Activated CD4-positive, CD25-positive, alpha-beta regulatory T cell (primary cell): ENCODE data around the gene SORCS1.

Source experiments
- DNase-seq, 4 experiments: peaks; one replicate each; lab custom pipeline; 2025; lab: John Stamatoyannopoulos, UW

SORCS1 gene

DNA sequence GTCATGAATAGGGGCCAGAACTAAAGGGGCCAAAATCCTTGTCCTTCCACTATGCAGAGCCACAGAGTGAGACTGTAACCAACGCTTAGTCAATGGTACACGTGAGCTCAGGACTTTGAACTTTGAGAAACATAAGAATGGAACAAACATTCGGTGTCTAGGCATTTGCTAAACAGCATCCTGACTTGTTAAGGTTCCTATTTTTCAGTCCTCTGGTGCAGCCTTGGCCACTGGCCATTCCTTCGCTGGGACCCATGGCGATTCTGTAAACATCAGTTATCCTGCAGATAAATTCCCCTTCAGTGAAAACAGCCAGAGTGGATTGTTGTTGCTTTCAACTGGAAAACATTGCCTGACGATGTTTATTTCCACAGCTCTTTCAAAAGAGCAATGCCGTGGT, 266.8 kb downstream of the SORCS1 start:
- no peak for DNase-seq

DNA sequence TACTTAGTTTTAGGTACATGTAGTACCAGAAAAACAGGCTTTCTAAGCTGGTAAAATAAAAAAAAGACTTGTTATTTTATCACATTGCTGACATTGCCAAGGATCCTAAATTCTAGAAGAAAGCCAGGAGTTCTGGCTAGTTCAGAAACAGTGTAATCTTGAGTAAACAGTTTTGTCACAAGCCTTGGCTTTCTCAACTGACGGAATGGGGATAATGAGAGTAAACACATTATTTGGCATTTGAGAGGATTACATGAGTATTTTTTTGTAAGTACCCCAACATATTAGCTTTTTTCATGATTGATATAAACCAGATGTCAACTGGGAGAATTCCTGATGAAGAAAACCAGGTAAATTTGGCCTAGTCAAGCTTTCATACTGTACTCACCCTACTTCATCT, 269.8 kb downstream of the SORCS1 start:
- no peak for DNase-seq

DNA sequence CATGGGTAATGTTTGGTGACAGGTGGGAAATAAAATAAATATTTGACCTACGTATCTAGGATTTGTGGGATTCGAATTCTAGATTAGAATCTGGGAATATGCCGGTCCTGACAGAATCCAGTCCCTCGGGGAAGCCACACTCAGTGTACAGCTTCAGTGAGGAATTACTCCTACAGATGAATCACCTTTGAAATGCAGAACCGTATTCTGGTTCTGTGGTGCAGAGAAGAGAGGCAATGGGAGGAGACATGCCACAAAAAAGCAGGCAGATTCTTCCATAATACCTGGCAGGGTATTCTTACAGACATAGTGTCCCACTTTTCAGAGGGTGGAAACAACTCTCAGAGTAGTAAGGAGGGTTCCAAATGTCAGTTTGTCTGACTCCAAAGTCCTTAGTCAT, 286.9 kb downstream of the SORCS1 start:
- no peak for DNase-seq

DNA sequence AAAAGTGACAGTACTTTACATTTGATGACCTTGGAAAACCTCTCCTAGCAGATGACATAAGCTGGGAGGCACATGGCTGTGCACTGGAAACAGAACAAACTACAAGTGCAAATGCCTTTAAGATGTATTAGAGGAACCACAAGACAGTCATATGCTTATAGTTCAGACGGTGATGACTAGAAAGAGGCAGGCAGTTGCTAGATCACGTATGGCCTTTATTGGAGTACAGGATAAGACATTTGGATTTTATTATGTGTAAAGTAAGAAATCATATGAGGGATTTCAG, 290.0 kb downstream of the SORCS1 start:
- no peak for DNase-seq

DNA sequence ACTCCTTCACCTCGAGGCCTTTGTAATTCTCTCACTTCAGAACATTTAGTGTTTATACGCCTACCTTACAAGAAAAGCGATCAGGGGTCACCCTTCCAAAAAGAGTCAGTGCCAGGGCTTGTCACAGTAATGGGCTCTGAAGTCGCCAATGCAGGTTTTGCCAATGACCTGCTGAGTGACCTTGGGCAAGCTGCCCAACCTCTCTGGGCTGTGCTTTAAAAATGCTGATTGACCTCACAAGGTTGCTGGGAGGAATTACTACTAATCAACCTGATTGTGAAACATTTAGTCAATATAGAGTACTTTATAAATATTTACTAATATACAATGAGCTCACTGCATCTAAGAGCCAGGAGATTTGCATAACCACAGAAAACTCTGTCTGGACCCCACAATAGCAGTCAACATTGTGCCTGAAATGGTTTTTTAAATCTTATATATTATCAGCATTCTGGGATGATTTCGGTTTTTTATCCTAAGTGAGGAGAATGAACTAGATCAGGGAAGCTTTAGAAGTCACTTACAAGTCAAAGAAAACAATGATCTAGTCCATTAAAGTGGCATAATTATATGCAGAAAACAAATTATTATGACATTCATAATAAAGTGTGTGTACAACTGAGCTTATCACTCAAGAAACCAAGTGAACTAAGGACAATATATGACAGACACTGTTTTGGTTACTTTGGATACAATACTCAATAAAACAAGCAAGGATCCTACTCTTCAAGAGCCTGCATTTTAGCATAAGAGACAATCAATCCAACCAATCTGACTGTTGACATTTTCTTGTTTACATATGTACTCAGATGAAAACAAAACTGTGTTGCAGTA, 290.5 kb downstream of the SORCS1 start:
- DNase-seq, result no peak

DNA sequence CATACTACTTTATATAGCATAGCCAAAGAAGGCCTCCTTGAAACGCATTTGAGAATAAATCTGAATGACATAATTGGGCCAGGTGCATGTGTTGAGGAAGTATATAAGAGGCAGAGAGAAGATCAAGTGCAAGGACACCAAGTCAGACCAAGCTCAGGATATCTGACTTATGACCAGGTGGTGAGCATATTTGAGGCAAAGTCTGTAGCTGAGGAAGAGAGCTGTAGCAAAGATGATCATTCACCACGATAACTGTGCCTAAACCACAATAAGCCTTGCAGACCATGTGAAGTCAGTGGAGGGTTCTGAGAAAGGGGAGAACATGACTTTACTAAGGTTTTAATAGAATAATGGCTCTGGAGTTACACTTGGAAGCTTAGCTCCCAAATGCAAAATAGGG, 292.3 kb downstream of the SORCS1 start:
- no peak for DNase-seq

DNA sequence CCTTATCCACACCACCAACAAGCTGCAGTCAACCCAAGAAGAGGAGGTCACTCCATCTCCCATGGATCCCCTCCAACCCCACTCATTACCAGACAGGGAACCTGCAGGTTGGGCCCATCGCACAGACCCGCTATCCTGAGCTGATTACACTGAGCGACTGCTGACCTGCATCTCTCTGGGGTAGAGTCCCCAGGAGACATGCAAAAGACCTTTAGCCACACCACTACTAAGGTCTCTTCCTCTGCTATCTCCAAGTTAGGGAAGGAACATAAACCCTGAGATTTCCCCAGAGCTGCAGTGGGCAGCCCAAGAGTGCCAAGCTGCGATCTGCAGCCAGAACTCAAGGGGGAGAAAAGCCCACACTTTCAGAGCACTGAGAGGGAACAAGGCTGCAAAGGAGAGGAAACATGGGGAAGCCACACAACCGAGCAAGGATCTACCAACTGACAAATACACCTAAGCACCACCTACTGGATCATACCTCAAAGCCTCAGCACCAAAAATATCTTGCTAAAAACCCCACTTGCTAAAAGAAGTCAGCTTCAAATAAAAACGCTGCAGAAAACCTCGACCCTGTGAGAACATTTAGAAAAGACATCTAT, 298.2 kb downstream of the SORCS1 start:
- no peak for DNase-seq

DNA sequence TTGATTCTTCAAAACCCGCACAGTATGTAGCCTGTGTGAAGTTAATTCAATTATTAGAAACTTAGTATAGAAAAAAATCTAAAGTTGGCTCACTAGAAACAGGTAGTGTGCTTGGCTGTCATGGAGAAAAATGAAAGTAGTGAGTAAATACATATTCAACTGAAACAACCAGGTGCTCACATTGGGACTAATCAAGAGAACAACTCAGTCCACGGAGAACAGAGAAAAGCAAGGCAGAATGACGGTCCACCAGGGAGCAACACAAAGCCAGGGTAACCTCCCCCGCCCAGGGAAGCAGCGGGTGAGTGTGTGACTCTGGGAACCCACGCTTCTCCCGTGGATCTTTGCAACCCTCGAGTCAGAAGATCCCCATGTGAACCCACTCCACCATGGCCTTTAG, 300.5 kb downstream of the SORCS1 start:
- no peak for DNase-seq

DNA sequence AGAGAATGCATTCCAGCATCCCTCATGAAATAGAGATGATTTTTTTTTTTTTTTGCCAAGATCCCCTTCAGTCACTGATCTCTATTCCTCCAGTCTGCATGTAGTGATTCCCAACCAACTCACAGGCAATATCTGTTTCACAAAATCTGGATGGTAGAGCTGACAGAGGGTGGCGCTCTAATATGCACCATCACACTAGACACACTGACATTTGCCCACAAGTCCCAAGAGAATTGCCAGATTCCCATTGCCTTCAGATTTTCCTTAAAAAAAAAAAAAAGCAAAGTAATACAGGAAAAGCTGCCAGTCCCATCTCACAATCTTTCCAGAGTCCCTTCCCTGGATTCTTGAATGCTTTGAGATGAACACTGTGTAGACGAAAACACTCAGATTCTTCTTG, 301.0 kb downstream of the SORCS1 start:
- no peak for DNase-seq

DNA sequence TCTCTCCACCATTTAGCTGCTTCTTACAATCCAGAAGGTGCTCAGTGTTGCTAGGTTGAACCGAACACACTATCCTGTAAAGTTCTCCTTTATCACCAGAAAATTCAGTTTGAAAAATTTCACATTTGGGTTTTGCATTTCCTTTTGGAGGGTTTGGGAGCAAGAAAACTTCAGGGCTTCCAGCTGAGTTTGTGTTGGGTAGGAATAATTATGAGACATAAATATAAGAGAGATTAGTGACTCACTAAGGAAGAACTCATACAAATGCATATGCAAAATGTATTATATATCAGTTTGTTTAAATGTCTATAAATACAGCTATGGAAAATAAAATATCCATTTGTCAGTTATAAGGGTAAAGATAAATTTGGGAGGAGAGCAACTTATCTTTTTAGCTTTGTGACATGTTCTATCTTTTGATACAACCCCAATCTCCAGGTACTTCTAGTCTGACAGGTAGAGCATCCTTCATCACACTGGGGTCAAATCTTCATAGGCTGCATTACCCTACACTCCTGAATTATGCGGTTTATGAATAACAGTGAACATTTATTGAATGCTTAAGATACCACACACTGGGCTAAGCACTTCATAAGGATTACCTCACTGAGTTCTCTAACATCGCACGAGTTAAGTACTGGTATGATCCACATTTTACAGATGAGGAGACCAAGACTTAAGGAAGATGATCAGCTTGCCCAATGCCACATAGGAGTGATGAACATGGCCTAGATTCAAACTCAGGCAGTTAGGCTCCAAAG, 304.4 kb downstream of the SORCS1 start:
- DNase-seq, result no peak

DNA sequence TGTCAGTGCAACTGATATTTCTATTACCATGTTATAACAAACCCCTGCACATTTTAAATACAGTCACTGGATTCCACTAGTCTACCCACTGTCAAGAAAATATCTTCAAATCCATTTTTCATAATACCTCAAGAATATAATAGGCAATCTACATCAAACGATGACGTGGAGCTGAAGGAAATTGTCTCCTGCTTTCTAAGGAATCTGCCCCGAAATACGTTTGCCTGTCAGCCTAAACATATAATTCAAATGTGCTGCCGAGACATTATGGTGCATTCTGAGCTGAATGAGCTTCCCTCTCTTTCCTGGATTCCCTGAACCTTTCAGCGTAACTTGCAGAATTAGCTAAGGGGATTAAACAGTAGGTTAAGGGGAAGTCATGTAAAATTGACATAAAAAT, 306.8 kb downstream of the SORCS1 start:
- DNase-seq, result no peak

DNA sequence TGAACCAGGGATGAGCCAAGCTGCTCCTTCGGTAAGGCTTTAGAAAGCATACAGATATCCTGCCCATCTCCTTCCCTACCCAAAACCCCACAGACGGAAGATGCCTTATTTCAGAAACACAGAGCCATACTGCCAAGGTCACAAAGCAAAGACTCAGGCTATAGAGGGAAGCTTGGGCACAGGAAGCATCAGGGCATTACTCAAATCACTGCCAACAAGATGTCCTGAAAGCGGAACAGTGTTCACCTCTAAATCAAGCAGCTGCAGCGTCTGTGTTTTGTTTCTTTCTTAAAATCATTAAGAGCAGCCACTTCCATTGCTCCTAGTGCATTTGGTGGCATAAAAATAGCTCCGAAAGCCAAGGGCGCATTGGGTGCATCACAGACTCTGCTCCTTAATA, 307.3 kb downstream of the SORCS1 start:
- no peak for DNase-seq

DNA sequence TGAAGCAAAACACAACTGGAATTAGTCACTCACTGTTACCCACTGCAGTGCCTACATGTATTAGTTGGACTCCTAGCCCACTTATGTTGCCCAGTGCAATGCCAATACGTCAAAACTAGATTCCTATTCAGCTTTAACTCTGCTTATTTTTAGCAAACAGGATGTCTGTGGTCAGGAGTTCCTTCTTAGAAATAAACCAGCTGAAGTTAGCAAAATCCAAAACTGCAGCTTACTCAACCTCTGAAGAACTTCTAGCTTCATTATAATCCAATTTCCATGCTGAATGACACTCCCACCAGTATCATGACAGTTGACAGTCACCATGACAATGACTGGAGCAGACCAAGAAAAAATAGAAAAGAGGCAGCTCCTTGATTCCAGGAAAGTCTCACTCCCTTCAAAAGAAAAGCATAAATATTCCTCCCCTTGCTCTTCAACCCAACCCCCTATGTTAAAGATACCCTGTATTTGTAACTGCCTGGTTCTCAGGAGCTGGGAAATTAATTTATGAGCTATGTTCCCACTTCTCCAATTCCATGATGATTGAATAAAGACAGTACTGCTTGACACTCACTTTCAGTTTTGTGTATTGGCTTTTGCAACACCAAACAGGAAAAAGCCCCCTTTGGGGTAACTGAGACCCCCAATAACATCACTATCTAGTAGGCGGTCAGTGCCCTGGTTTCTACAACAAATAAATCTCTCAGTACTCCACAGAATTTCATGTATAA, 327.4 kb downstream of the SORCS1 start:
- DNase-seq, result no peak

DNA sequence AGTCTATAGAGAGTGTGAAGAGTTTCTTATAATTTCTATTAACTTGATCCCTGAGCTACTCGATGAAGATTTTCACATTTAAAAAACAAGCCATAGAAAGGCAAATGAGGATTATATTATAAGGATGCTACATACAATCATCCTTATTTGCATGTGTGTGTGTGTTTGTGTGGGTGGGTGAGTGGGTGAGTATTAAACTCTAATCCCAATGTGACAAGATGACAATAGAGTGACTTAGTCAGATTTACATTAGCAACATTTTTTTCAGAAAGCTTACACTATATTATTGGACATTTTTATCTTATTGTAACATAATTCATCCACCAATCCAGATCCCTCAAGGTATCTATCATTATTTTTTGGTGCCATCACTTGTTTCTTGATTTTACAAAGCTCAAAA, 331.7 kb downstream of the SORCS1 start:
- DNase-seq, result no peak

DNA sequence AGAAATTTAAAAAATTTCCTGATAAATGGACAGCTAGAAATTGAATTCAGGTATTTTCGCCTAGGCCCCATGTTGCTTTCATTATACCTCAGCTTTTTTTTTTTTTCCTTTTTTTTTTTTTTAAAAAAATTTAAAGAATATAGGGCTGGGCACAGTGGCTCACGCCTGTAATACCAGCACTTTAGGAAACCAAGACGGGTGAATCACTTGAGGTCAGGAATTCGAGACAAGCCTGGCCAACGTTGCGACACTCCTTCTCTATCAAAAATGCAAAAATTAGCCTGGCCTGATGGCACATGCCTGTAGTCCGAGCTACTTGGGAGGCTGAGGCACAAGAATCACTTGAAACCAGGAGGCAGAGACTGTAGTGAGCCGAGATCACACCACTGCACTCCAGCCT, 334.0 kb downstream of the SORCS1 start:
- no peak for DNase-seq

DNA sequence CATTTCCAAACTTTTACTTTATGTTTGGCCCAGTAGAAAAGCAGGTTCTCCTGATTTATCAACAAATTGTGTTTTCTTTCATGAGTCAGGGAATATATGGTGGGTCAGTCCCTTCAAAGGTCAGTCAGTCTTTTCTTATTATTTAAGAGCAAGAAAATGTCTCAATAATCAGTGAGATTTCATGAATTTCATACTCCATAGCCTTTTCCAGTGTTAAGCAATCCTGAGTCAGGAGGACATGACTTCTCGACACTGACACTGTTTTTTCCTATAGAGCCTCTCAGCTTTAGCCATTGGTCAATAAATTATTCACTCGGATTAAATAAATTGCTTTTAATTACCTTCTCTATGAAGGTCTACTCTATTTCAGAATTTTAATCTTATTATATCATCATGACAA, 334.5 kb downstream of the SORCS1 start:
- no peak for DNase-seq

DNA sequence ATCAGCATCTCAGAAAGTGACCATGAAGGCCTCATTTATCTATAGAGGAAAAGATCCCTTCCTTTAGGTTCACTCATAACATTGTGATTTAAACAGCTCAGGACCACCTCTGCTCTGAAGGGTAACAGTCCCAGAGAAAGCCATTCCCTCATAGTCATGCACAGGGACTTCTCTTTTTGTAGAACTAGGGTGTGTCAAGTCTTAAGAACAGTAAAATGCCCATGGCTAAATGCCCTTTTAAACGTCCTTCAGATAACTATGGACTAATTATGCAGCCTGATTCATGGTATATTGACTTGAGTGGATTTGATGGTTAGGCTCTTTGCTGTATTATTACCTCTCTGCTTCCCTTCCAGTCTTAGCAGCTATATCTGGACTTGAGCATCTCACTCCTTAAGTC, 337.8 kb downstream of the SORCS1 start:
- DNase-seq, result no peak

DNA sequence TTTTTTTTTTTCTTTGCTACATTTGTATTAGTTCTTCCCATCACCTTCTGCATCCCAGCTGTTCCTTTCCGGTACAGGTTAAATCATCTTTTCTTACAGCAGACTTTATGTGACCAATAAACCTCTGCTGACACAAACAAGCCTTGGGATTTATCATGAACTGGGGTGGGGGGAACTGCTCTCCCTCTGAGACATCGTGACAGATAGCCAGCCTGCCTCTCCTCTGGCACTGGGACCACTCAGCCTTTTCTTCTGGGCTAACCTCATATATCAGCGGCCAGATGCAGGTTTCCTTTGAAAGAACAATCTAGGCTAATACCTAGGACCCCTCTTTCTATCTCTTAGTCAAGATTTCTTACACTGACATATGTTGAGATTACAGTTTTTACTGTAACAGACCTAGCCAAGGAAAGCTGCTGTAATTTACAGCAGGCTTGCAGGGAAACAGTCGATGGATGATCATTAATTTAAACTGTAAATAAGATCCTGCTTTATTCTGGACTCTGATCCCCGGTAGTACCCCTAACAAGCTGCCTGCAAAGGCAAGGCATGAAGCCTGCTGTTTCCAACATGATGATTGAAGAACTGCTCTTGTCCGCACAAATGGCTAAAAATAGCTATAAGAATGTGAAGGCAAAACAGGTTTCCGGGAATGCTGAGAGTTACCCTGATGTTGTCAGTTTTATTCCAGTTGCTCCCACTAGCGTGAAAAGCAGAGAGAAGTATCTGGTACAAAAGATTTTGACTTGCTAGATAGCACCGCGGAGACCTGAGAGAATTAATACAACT, 338.7 kb downstream of the SORCS1 start:
- DNase-seq, result no peak

DNA sequence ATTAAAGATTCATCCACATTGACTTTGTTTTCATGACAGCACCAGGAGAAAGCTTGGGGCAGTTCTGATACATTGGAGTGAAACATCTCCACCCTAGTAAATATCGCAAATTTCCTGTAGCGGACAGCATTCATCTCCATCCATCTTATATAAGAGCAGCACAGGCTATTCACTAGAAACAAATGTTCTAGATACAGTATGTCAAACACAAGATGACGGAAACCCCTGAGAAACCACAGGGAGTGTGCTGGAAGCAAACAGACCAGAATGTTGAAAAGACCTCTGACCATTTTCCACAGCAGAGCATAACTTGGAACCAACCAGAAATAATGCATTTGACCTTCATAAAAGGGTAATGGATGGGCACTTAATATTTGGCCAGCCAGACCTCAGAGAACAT, 343.9 kb downstream of the SORCS1 start:
- DNase-seq, result no peak

DNA sequence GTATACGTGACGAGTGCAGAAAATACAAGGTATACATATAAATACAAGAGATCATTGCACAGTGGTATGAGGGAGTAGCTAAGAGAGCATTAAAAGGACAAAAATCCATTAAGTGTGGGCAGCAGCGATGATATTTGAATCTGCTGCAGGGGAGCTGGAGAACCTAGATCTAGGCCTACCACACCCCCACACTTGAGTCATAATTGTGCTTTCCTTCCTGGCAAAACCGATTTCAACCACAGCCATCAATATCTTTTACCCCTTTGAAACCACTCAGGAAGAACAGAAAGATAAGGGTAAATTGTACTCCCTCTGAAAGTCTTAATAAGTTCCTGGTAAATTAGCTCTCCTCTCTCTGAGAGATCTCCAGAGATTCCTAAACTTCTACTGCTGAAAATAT, 345.0 kb downstream of the SORCS1 start:
- no peak for DNase-seq

DNA sequence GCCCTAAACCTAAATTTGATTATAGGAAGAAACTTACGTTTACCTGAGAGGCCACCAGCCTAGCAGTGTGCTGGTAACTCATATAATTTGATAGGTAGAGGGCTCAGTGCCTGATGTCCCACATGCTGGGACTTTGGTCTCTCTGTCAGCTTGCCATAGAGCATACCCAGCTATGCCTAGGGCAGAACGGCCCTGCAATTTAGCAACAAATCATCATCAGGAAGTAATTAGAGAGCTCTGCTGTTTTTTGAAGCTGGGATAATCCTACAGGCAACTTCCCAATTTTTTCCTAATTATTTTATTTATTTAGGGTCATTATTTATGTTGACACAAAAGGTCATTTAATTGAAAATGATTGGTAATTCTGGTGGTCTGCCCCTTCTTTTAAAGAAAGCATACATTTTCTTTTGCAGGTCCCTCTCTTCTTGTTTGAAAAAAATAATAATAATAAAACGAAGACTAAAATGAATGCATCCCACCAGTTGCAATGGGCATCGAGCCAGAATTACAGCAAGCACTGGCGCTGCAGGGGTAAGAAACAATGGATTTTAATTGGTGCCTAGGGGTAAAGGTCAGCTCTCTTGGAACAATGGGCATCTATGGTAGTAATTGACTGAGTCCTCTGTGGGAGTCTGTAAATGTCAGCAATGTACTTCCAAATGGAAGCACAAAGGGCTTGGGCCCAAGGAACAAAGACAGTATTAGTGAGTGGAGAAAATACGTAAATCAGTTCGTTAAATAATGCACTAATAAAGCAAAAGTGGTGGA, 348.0 kb downstream of the SORCS1 start:
- DNase-seq, result no peak
